NB4 (cell line): Measurements from ENCODE around the gene CYTH1.

Experiments used
- POLR2A ChIP-seq: IDR thresholded peaks from 2 replicates; pipeline ENCODE4 v1.6.1; 2011; ENCODE audit warnings: mild to moderate bottlenecking; ENCODE audit not compliant: insufficient read length; ENCODE audit errors: extremely low read depth
- TF ChIP-seq, protein P1 (sequence below): IDR thresholded peaks from one replicate; pipeline ENCODE4 v1.5.1; 2012; ENCODE audit warnings: low read depth, low read length

DNA sequence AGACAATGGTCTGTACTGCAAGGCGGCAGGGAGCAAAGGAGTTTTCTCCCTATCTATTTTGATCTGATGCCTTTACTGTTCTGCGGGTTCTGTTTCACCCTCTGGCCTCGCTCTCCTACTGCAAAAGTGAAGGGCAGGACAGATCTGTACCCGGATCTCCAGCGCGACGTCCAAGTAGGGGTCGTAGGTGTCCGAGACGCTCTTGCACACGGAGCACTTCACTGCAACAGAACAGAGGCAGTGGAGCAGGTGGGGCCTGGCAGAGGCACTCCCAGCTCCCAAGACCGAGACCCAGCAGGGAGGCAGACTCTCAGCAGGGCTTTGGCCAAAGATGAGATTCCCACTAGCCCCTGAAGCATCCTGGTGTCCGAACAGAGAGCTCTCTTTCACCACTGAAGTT is 38.8 kb upstream of the CYTH1 start:
- TF ChIP-seq, protein P1, sequence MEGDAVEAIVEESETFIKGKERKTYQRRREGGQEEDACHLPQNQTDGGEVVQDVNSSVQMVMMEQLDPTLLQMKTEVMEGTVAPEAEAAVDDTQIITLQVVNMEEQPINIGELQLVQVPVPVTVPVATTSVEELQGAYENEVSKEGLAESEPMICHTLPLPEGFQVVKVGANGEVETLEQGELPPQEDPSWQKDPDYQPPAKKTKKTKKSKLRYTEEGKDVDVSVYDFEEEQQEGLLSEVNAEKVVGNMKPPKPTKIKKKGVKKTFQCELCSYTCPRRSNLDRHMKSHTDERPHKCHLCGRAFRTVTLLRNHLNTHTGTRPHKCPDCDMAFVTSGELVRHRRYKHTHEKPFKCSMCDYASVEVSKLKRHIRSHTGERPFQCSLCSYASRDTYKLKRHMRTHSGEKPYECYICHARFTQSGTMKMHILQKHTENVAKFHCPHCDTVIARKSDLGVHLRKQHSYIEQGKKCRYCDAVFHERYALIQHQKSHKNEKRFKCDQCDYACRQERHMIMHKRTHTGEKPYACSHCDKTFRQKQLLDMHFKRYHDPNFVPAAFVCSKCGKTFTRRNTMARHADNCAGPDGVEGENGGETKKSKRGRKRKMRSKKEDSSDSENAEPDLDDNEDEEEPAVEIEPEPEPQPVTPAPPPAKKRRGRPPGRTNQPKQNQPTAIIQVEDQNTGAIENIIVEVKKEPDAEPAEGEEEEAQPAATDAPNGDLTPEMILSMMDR = no peak
- TF ChIP-seq POLR2A = no peak
